ENCODE measurements around the gene SPIRE2.

DNA sequence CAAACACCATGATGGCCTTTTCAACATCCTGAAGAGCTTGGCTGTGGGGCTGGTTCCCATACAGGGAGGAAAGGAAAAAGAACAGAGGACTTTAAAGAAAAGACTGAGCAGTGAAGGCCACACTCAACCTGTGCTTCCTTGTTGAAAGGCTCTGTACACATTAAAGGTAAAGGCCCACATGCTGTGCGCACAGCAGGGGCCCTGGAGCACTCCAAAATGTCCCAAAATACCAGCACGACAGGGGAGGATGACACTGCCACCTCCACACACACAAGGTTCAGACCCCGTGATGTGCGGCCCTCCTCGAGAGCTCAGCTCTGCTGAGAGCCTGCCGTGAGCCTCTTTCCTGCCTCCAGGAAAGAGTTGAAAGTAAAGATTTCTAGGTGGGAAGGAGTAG lies 48.4 kb upstream of the SPIRE2 start:
- TF ChIP-seq, protein P1, sequence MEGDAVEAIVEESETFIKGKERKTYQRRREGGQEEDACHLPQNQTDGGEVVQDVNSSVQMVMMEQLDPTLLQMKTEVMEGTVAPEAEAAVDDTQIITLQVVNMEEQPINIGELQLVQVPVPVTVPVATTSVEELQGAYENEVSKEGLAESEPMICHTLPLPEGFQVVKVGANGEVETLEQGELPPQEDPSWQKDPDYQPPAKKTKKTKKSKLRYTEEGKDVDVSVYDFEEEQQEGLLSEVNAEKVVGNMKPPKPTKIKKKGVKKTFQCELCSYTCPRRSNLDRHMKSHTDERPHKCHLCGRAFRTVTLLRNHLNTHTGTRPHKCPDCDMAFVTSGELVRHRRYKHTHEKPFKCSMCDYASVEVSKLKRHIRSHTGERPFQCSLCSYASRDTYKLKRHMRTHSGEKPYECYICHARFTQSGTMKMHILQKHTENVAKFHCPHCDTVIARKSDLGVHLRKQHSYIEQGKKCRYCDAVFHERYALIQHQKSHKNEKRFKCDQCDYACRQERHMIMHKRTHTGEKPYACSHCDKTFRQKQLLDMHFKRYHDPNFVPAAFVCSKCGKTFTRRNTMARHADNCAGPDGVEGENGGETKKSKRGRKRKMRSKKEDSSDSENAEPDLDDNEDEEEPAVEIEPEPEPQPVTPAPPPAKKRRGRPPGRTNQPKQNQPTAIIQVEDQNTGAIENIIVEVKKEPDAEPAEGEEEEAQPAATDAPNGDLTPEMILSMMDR (IDR thresholded peaks at IDR 0.05) = no peak
- TF ChIP-seq POLR2A (IDR thresholded peaks at IDR 0.05) = no peak
